Measurements from ENCODE around the gene EMX1.

Gene EMX1

DNA sequence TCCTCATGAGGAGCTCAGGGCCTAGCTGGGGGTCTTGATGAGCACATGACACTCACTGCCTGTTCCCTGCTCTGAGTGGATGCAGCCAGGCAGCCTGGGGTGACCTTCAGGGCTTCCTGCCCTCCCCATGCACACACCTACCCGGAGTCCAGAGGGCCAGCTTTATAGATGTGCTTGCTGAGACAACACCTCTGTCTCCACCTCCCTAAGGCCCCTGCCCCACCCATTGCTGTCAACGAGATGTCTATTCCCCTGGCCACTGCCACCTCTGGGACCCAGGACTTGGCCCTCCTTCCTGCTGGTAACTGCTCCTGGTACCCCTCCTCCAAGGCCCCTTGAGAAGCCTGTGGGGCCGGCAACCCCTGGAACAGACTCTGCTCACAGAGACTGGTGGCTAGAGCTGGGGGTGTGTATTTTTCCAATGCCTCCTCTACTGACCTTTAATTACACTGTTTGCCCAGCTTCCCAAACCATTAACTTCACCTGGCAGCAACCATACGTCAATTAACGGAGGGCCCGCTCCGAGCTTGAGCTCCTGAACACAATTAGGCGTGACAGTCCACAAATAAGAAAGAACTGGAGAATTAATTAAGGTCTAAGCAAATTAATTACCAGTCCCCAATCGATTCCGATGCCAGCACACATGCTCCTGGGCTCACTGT is 66.3 kb downstream of the EMX1 start:
- DNase-seq, result no peak

DNA sequence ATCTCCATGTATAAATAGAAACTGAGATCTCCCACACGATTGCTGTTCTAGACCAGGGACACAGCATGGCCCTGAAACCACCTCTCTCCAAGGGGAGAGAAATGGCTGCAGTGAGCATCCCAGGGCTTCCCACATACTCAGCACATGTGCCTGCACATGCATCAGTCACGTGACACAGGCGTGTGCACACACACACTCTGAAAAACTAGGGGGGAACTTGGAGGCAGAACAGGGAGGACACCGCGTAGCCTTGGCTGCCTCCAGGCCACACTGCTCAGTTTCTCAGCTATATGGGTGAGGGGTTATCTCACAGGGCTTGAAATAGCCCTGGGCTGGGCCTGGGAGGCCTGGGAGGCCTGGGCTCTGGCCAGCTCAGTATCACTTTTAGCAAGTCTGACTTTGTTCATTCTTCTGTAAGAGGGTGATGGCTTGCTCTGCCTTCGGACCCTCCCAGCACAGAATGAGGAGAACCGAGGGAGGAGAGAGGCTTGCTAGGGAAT is 66.9 kb downstream of the EMX1 start:
- DNase-seq, result no peak

All from activated CD4-positive, CD25-positive, alpha-beta regulatory T cell (primary cell).